GM08714 (cell line): ENCODE measurements around the gene PLEKHA5.
"Not testable (repeated sequence)": the region's sequence is repeated elsewhere in the genome, so short reads cannot be mapped to it uniquely, and the experiment has no call there.

Experiments
- H3K4me3 ChIP-seq: fragments of 200-500 bp; sonication (Bioruptor generic); 2 replicates; pipeline ENCODE4 v1.5.1; 2014; ENCODE audit warnings: mild to moderate bottlenecking, low read length, inconsistent platforms
- ZNF274 ChIP-seq: IDR thresholded peaks from 2 replicates; pipeline ENCODE4 v1.6.1; 2012; ENCODE audit warnings: mild to moderate bottlenecking, low read depth, low read length

Gene PLEKHA5

GRCh38 chr12:19402743-19403431 lies 273.4 kb downstream of the PLEKHA5 start:
- no peak for TF ChIP-seq ZNF274
- H3K4me3 ChIP-seq: no peak overlapping the region

- no peak overlapping the region for H3K4me3 ChIP-seq
These were observed 274.8 kb downstream of the PLEKHA5 start for GRCh38 chr12:19404242-19404880.

DNA sequence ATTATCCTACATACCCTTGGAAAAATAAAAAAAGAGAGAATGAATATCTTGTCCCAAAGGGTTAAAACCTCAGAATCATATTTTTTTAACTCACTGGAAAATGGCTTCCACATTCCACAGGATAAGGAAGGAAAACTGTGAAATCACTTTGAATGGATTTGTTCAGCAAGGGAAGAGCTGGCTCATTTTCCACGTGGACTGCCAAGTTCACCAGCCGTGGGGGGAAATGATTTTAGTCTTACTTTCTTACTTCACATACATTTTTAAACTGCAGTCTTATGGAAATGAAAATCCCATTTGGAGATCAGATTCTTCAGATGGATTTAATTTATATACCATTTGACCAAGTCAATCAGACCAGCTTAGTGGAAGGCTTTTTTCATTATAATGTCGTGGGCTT lies 279.8 kb downstream of the PLEKHA5 start:
- no peak for TF ChIP-seq ZNF274
- no peak overlapping the region for H3K4me3 ChIP-seq

More at GRCh38 chr12:19404242-19404880, 274.8 kb downstream of the PLEKHA5 start:
- no peak for TF ChIP-seq ZNF274

DNA sequence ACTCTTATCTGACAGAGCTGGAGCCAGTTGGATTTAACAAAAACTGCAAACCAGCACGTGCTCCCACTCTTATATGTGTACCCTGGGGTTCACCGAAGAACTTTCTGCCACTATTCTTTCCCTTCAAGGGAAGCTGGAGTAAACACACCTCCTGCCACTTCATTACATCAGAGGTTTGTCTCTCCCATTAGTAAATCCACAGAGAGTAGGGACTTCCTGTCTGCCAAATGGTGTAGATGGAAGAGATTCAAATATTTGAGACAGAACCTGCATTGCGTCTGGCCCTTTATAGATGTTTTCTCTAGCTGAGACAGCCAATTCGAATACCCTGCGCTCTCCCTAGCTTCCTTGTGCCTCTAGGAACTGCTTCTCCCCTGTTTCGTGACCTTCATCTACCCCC lies 280.7 kb downstream of the PLEKHA5 start:
- H3K4me3 ChIP-seq: no peak overlapping the region
- no peak for TF ChIP-seq ZNF274

GRCh38 chr12:19410629-19411185 lies 281.2 kb downstream of the PLEKHA5 start:
- H3K4me3 ChIP-seq: no peak overlapping the region

DNA sequence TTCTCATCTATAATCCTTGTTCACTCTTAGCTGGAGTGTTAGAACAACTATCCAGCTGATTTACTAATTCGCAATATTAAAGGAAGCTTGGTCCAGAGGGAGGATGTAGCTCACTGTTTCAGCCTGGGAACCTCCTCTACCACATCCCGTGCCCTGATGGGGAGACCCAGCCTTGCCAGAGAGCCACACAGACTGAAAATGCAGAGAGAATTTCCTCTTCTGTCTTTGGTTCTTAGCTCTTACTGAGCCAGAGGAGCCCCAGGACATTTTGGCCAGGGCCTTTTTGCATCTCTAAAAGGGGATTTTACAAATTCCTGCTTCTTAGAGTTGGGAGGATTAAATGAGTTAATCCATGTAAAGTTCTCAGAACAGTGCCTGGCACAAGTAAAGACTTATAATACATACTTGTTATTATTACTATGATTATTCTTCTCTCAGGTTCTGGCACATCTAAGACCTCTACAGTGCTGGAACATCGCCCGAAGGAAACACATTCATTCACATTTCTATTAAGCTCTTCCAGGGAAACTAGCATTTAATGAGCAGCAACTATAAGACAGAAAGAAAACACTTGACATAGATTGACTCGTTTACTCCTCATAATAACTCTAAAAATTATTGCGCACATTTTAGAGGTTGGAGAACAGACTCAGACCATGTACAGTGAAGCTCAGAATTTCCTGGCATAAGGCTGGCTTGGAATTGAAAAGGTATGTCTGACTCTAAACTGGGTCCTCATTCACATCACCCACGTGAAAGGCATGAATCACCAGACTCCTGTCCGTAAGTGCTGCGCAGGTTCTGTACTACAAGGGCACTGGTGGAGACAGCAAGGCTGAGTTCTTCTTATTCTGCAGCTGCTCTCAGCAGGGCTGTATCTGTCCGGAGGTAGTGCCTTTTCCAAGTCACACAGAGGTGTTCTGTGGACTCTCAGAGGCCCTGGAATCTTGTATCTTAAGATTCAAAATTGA lies 282.0 kb downstream of the PLEKHA5 start:
- no peak for TF ChIP-seq ZNF274
- no peak overlapping the region for H3K4me3 ChIP-seq

More at GRCh38 chr12:19410629-19411185, 281.2 kb downstream of the PLEKHA5 start:
- TF ChIP-seq ZNF274: no peak

DNA sequence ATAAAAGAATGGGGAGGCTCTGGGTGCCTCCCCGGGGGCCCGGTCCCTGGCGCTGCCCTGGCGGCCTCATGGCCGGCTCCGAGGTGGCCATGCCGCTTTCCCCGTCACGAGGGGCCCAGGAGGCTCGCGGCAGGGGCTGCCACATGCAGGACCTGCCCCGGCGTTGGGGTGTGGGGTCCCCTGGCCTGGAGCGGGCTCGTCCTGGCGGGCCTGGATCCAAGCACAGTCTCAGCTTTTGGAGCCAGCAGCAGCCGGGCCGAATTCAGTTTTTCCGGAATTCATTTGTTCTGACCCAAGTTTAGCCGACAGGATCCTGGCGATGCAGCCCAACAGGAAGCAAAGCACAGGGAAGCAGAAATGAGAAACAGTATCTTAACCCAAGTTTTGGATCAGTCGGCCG lies 283.3 kb downstream of the PLEKHA5 start:
- TF ChIP-seq ZNF274: no peak
- no peak overlapping the region for H3K4me3 ChIP-seq

- H3K4me3 ChIP-seq: not testable (repeated sequence)
These were observed 284.0 kb downstream of the PLEKHA5 start for GRCh38 chr12:19413582-19413981.

GRCh38 chr12:19415563-19415962 lies 286.0 kb downstream of the PLEKHA5 start:
- no peak for TF ChIP-seq ZNF274

DNA sequence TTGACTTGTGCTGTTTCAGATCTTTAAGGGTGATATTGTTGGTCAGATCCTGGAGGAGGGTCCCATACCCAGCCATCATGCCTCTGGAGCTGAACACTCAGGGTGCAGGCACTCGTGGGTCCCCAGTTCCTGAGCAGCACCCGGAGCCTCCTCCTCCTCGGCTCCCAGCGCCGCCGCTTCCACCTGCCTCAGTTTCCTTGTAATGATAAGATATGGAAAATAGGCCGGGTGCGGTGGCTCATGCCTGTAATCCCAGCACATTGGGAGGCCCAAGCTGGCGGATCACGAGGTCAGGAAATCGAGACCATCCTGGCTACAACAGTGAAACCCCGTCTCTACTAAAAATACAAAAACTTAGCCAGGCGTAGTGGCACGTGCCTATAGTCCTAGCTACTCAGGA lies 289.6 kb downstream of the PLEKHA5 start:
- no peak for TF ChIP-seq ZNF274

More at GRCh38 chr12:19415563-19415962, 286.0 kb downstream of the PLEKHA5 start:
- no peak overlapping the region for H3K4me3 ChIP-seq

DNA sequence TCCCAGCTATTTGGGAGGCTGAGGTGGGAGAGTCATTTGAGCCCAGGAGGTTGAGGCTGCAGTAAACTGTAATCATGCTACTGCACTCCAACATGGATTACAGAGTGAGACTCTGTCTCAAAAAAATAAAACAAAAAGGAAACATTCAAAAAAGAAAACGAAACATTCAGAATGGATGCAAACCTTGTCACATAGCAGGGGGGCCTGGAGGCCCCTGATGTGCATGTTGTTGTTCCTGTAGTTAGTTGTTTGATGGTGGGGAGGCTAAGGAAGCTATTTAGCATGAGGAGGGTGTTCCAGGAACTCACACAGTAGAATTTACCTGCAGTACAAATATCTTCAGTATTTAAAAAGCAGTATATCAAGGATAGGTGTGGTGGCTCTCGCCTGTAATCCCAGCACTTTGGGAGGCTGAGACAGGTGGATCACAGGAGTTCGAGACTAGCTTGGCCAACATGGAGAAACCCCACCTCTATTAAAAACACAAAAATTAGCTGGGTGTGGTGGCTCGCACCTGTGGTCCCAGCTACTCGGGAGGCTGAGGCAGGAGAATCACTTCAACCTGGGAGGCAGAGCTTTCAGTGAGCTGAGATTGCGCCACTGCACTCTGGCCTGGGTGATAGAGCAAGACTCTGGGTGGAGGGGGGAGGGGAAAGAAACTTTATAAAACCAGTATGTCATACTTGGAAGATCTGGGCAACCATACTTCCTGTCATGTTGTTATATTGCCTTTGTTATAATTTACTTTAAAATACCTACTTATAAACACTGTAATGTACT lies 292.2 kb downstream of the PLEKHA5 start:
- no peak for TF ChIP-seq ZNF274
- H3K4me3 ChIP-seq: no peak overlapping the region

More for the DNA sequence above, 289.6 kb downstream of the PLEKHA5 start:
- no peak overlapping the region for H3K4me3 ChIP-seq

DNA sequence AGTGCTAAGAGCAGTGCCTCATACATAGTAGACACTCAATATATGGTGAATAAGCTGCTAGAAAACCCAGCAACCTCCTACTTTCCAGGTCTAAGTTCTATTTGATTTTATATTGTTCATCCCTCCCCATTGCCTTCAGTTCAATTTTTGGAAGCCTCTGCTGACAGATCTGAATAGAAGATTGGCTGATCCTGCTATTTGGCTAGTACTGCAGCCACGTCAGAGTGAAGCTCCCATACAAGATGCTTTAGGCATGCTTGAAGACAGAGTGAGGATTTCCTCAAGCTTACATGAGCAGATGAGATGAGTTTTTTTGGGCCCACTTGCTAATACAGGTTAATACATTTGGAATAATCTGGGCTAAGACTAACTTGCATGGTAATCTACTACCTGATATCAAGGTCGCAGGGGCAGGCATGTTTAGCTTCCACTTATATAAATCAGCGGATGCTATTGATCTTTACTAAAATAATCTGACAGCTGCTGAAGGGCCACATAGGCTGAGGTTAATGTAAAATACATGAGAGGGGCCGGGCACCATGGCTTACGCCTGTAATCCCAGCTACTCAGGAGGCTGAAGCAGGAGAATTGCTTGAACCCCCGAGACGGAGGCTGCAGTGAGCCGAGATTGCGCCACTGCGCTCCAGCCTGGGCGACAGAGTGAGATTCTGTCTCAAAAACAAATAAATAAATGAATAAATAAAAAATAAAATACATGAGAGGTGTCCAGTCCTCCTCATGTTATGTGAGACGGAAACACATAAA lies 293.8 kb downstream of the PLEKHA5 start:
- no peak for TF ChIP-seq ZNF274
- H3K4me3 ChIP-seq: no peak overlapping the region
